Tibial nerve (tissue), 4 donors: ENCODE measurements around the gene TNFAIP8L2. TPM values are rescaled to one million over a fixed set of nuclear protein-coding genes. Genes with fewer than 3 reads are reported as not detected.
A peak's percentile ranks its signal among the peaks of the same experiment; 100 is the strongest.

ENCODE experiments used
- DNase-seq, 2 donors: peaks; one replicate each; pipeline ENCODE4 v3.0.0-alpha.2; 2019; ENCODE audit warnings: low spot score in 2 of 2
- H3K27ac ChIP-seq, 4 donors: fragments of 200-600 bp; sonication (generic) in 3 of 4; one replicate each; pipeline ENCODE4 v1.5.1; 2017 to 2019; ENCODE audit warnings: mild to moderate bottlenecking in 1 of 4
- H3K27me3 ChIP-seq, 2 donors: fragments of 200-600 bp; sonication (generic) in 1 of 2; one replicate each; pipeline versions ENCODE4 v1.5.1 to v1.6.0; 2017 to 2019
- H3K36me3 ChIP-seq, 3 donors: fragments of 200-600 bp; sonication (generic); one replicate each; pipeline ENCODE4 v1.5.1; 2018 to 2019
- H3K4me1 ChIP-seq, 4 donors: fragments of 200-600 bp; sonication (generic) in 3 of 4; one replicate each; pipeline ENCODE4 v1.5.1; 2017 to 2019
- H3K4me3 ChIP-seq, 4 donors: fragments of 200-600 bp; sonication (generic) in 3 of 4; one replicate each; pipeline ENCODE4 v1.5.1; 2017 to 2019; ENCODE audit warnings: mild to moderate bottlenecking in 1 of 4, moderate library complexity in 1 of 4
- H3K9me3 ChIP-seq, 4 donors: fragments of 200-600 bp; sonication (generic) in 3 of 4; one replicate each; pipeline ENCODE4 v1.5.1; 2017 to 2019
- EP300 ChIP-seq, 2 donors: sonication (generic); formaldehyde crosslinking; IDR thresholded peaks; one replicate each; pipeline ENCODE4 v1.6.1; 2017; ENCODE audit warnings: antibody characterized with exemption in 2 of 2, mild to moderate bottlenecking in 1 of 2
- POLR2A ChIP-seq, 2 donors: fragments of 450-650 bp; IDR thresholded peaks; one replicate each; pipeline ENCODE4 v1.6.1; 2017; ENCODE audit warnings: antibody characterized with exemption in 2 of 2, mild to moderate bottlenecking in 2 of 2, moderate library complexity in 2 of 2
- WGBS, 2 donors: methylation state at CpG; one replicate each; pipeline ENCODE4 v1.1.5; 2018; 5-methylcytosine and 5-hydroxymethylcytosine counted together
- total RNA-seq, 4 donors: library from RNA; depleted of rRNA; stranded (reverse); fragments of >200 nt; gene quantifications; one replicate each; pipeline ENCODE4 v1.1.0, GENCODE V29; 2016
- TF ChIP-seq, protein P1 (sequence below), 5 experiments: fragments of 200-600 bp in 3 of 5; fragments of 450-650 bp in 2 of 5; sonication (generic) in 3 of 5; IDR thresholded peaks; one replicate each; pipeline ENCODE4 v1.5.1; 2016 to 2019; ENCODE audit warnings: antibody characterized with exemption in 5 of 5, mild to moderate bottlenecking in 3 of 5, moderate library complexity in 2 of 5

The TNFAIP8L2 gene
- total RNA-seq, 4 donors from 2014 or later: 4.4 to 12.9 (median 8.6) TPM

DNA sequence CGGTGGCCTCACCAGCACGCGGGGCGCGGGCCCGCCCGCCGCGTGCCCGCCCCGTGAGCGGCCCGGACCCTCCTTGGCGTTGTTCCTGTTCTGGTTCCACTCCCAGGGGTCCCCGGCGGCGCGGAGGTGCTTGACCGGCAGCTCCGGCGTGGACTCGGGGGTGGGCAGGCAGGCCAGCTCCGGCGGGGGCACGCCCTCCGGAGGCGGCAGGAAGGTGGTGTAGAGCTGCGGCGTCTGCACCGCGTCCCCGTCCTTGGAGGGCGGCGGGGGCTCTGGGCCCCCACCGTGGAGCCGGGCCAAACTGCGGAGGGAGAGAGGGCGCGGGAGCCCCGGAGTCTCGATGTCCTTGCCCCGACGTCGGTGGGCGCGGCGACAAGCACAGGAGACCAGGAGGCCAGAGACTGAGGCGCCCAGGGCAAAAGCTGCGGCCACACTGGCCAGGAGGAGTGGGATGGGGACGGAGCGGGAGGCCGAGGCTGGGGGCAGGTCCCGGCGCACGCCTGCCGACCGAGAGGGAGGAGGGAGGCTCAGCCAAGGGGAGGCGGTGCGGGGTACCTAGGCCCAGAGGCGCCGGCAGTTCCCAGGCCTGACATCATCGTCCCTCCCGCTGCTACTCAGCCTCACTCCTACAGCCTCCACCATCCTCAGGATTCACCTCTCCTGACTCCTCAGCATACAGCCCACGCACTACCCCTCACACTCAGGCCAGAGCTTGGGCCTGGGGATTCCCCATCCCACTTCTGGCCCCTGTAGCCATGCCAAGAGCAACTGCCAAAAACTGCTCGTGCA lies 23.2 kb upstream of the TNFAIP8L2 start:
- TF ChIP-seq EP300 (IDR thresholded peaks at IDR 0.05) (no peak), POLR2A (IDR thresholded peaks at IDR 0.05) (no peak)
- TF ChIP-seq, protein P1, sequence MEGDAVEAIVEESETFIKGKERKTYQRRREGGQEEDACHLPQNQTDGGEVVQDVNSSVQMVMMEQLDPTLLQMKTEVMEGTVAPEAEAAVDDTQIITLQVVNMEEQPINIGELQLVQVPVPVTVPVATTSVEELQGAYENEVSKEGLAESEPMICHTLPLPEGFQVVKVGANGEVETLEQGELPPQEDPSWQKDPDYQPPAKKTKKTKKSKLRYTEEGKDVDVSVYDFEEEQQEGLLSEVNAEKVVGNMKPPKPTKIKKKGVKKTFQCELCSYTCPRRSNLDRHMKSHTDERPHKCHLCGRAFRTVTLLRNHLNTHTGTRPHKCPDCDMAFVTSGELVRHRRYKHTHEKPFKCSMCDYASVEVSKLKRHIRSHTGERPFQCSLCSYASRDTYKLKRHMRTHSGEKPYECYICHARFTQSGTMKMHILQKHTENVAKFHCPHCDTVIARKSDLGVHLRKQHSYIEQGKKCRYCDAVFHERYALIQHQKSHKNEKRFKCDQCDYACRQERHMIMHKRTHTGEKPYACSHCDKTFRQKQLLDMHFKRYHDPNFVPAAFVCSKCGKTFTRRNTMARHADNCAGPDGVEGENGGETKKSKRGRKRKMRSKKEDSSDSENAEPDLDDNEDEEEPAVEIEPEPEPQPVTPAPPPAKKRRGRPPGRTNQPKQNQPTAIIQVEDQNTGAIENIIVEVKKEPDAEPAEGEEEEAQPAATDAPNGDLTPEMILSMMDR (IDR thresholded peaks at IDR 0.05): no peak
- H3K9me3 ChIP-seq: no peaks in the 10 kb centered on the region
- 58 to 76% methylated on average over 45 to 55 of the region's 65 CpGs for WGBS, 2 donors
- H3K27ac ChIP-seq: peak overlapping the region in 1 of 4 donors; percentile 10
- H3K27me3 ChIP-seq: no peaks in the 10 kb centered on the region
- no peak overlapping the region for H3K4me3 ChIP-seq
- no peak for DNase-seq
- H3K36me3 ChIP-seq: peaks cover 0 to 52% (median 0%) of the 10 kb centered on the region in 3 donors
- H3K4me1 ChIP-seq: peaks cover 0 to 22% (median 0%) of the 10 kb centered on the region in 4 donors

DNA sequence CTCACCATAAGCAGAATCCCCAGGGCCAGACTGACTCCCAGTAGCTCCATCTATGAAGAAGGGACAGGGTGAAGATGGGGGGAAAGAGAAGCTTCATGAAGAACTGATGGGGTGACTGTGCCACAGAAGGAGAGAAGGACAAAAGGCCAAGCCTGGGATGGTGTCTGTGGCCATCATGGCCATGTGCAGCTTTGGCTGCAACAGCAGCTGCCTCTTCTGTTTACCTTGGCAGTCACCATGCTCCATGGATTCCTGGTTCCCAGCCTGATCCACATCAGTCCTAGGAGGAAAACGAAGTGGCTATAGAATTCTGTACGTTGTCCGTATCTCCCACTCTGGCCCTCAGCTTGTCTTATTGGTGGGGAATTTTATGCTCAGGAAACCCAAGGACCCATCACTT lies 22.1 kb upstream of the TNFAIP8L2 start:
- H3K27me3 ChIP-seq: no peaks in the 10 kb centered on the region
- TF ChIP-seq POLR2A (IDR thresholded peaks at IDR 0.05): no peak
- 70 to 74% methylated on average over 3 of the region's 3 CpGs for WGBS, 2 donors
- H3K36me3 ChIP-seq: peaks cover 0 to 64% (median 0%) of the 10 kb centered on the region in 3 donors
- no peak for DNase-seq
- no peak overlapping the region for H3K27ac ChIP-seq
- no peak overlapping the region for H3K4me3 ChIP-seq
- H3K4me1 ChIP-seq: peaks cover 0 to 22% (median 0%) of the 10 kb centered on the region in 4 donors
- no peaks in the 10 kb centered on the region for H3K9me3 ChIP-seq

DNA sequence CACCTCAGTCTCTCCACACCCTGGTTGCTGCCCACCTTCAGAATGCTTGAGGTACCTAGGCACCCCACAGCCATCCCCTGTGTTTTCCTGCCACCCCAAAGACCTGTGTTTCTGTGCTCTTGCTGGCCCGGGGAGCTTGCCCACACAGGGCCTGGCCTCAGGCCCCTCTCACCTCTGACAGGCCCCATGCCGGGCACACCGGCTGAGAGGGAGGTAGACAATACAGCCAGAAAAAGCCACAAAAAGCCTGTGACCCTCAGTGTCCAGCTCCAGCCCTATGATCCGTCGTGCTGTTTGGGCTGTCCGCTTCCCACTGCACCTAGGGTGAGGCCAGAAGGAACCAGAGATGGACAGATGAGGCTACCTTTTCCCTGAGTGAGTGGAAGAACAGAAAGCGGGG lies 21.5 kb upstream of the TNFAIP8L2 start:
- DNase-seq: no peak
- no peaks in the 10 kb centered on the region for H3K27me3 ChIP-seq
- H3K9me3 ChIP-seq: no peaks in the 10 kb centered on the region
- H3K4me1 ChIP-seq: peaks cover 0 to 22% (median 0%) of the 10 kb centered on the region in 4 donors
- no peak overlapping the region for H3K27ac ChIP-seq
- H3K36me3 ChIP-seq: peaks cover 0 to 69% (median 0%) of the 10 kb centered on the region in 3 donors
- 90 to 94% methylated on average over 7 of the region's 7 CpGs for WGBS, 2 donors
- TF ChIP-seq, protein P1 (IDR thresholded peaks at IDR 0.05): no peak
- TF ChIP-seq POLR2A (IDR thresholded peaks at IDR 0.05) (no peak), EP300 (IDR thresholded peaks at IDR 0.05) (no peak)
- no peak overlapping the region for H3K4me3 ChIP-seq

DNA sequence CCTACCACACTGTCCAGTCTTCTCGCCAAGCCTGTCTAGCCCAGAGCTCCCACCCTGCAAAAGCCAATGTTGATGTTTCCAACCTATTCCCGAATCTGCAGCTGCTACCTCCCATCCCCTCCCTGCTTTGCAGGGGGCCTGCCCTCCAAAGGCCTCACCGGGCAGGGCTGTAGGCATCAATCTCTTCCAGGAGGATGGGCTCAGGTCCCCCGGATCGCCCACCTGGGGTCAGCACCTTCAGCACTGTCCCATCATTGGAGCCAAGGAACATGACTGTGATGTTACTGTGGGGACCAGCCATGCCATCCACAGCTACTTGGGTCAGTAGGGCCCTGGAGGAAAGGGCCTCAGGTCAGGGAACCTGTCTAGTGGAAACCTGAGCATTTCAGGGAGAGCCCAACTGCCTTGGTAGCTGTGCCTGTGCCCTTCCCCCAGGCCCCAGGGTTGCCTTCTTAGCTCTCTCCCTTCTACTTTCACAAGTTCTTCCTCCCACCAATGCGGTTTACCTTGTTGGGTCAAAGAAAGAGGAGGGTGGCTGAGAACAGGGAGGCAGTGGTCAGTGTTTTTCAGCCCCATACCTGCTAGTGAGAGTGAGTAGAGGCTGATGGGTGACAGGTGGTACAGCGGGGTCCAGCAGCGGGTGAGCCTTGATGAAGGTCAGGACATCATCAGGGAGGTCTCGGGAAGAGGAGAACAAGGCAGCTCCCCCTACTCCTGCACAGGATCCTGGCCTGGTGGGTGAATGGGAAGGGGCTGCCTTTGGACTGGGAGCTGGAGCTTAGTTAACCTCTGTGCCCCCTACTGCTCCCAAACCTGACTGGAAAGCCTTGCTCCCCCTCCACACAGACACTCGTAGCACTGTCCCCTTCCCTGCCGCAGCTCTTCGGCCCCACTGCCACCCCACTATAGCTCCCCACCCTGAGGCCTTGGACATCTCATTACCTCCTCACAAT lies 20.7 kb upstream of the TNFAIP8L2 start:
- WGBS, 2 donors: 85 to 87% methylated on average over 12 of the region's 12 CpGs
- Histone ChIP-seq H3K36me3 (peaks cover 0 to 75% (median 0%) of the 10 kb centered on the region in 3 donors), H3K27me3 (no peaks in the 10 kb centered on the region), H3K4me1 (peaks cover 0 to 18% (median 0%) of the 10 kb centered on the region in 4 donors), H3K4me3 (no peak overlapping the region), H3K9me3 (no peaks in the 10 kb centered on the region), H3K27ac (no peak overlapping the region)
- TF ChIP-seq POLR2A (IDR thresholded peaks at IDR 0.05) (no peak), EP300 (IDR thresholded peaks at IDR 0.05) (no peak)
- TF ChIP-seq, protein P1 (IDR thresholded peaks at IDR 0.05): no peak
- no peak for DNase-seq

DNA sequence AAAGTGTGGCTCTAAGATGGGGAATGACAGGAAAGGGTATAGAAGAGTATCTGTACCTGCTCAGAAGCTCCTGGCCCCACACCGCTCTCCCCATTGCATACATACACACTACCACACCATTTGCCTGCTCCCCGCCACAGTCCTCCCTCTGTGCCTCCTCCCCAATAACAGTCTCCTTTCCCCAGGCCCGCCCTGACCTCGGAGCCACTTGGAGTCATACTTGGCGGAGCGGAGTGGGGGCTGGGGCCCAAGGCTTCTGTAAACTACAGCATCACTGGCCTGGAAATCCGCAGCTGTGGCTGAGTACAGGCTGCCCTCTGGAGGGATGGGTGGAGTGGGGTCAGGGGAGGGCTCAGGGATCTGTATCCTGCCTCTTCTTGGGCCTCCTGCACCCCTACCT lies 18.7 kb upstream of the TNFAIP8L2 start:
- Histone ChIP-seq H3K9me3 (no peaks in the 10 kb centered on the region), H3K4me3 (no peak overlapping the region), H3K36me3 (peaks cover 0 to 87% (median 0%) of the 10 kb centered on the region in 3 donors), H3K27ac (no peak overlapping the region), H3K27me3 (no peaks in the 10 kb centered on the region), H3K4me1 (no peaks in the 10 kb centered on the region)
- 93 to 94% methylated on average over 7 of the region's 7 CpGs for WGBS, 2 donors
- DNase-seq: no peak
- TF ChIP-seq, protein P1 (IDR thresholded peaks at IDR 0.05): no peak
- TF ChIP-seq POLR2A (IDR thresholded peaks at IDR 0.05): no peak
- TF ChIP-seq EP300 (IDR thresholded peaks at IDR 0.05): no peak
